H1 (cell line): ENCODE results near the gene OR2A2. TPM values are rescaled to one million over a fixed set of nuclear protein-coding genes. Genes with fewer than 3 reads are reported as not detected.

Experiments
- CTCF ChIA-PET: fragments of 300-600 bp; sonication (Branson Sonifier 250); formaldehyde crosslinking; loops from one replicate; lab custom pipeline; 2021; ENCODE audit not compliant: partially characterized antibody; lab: Charles Lee
- POLR2A ChIA-PET: fragments of 300-600 bp; sonication (Branson Sonifier 250); formaldehyde crosslinking; loops from one replicate; lab custom pipeline; 2021; ENCODE audit warnings: inconsistent platforms; ENCODE audit not compliant: partially characterized antibody; lab: Charles Lee
- DNase-seq, 2 experiments: peaks; one replicate each; pipeline versions ENCODE4 v3.0.0 to v3.0.0-alpha.2; 2010 to 2022; ENCODE audit warnings: low spot score in 2 of 2, low read depth in 1 of 2, mixed read lengths in 1 of 2
- FAIRE-seq: peaks from 2 replicates; lab custom pipeline; 2011; peaks lifted over from hg19 to GRCh38; lab: Jason Lieb, UNC
- H2AFZ ChIP-seq: 2 replicates; pipeline ENCODE4 v1.8.1; 2012; ENCODE audit warnings: low read length, inconsistent platforms
- H2AK5ac ChIP-seq: 2 replicates; pipeline ENCODE4 v1.6.1; 2013; ENCODE audit warnings: low read depth, low read length
- H2BK120ac ChIP-seq: replicated peaks from 2 replicates; pipeline ENCODE3; 2013; ENCODE audit warnings: low read depth, low read length, inconsistent platforms
- H2BK12ac ChIP-seq: 2 replicates; pipeline ENCODE4 v1.6.1; 2013; ENCODE audit warnings: low read depth, low read length
- H2BK15ac ChIP-seq: 2 replicates; pipeline ENCODE4 v1.6.1; 2013; ENCODE audit warnings: low read length
- H2BK20ac ChIP-seq: 2 replicates; pipeline ENCODE4 v1.6.1; 2013; ENCODE audit warnings: low read length
- H2BK5ac ChIP-seq: 2 replicates; pipeline ENCODE4 v1.6.1; 2013; ENCODE audit warnings: low read depth, low read length
- H3K14ac ChIP-seq: 2 replicates; pipeline ENCODE4 v1.6.1; 2013; ENCODE audit warnings: inconsistent platforms; ENCODE audit not compliant: insufficient read length
- H3K18ac ChIP-seq: 2 replicates; pipeline ENCODE4 v1.6.1; 2013; ENCODE audit warnings: low read length; ENCODE audit errors: extremely low read depth
- H3K23ac ChIP-seq: 2 replicates; pipeline ENCODE4 v1.6.1; 2013; ENCODE audit warnings: inconsistent platforms; ENCODE audit not compliant: insufficient read length
- H3K23me2 ChIP-seq: 2 replicates; pipeline ENCODE4 v1.6.1; 2013; ENCODE audit warnings: low read depth, low read length
- H3K27ac ChIP-seq: 2 replicates; pipeline ENCODE4 v1.6.1; 2011; ENCODE audit warnings: low read depth, low read length, inconsistent platforms
- H3K27me3 ChIP-seq, 4 experiments: replicated peaks in 1 of 4; 1 replicate in 1 of 4; 2 replicates in 3 of 4; pipeline versions ENCODE4 v1.6.1 to v1.8.1; 2011 to 2013; ENCODE audit warnings: low read length in 3 of 4, mild to moderate bottlenecking in 3 of 4, inconsistent platforms in 2 of 4, mixed read lengths in 2 of 4, moderate library complexity in 1 of 4; ENCODE audit not compliant: control insufficient read depth in 3 of 4, insufficient read depth in 3 of 4; ENCODE audit errors: extremely low read depth in 1 of 4
- H3K36me3 ChIP-seq, 4 experiments: 2 replicates each; pipeline versions ENCODE4 v1.6.1 to v1.8.1; 2011 to 2013; ENCODE audit warnings: mild to moderate bottlenecking in 4 of 4, low read length in 3 of 4, moderate library complexity in 2 of 4, control low read depth in 1 of 4, inconsistent platforms in 1 of 4; ENCODE audit not compliant: insufficient read depth in 4 of 4, control insufficient read depth in 2 of 4
- H3K4ac ChIP-seq: replicated peaks from 2 replicates; pipeline ENCODE3; 2013; ENCODE audit warnings: low read length, low read depth, mixed read lengths, inconsistent platforms; ENCODE audit not compliant: insufficient read length
- H3K4me1 ChIP-seq, 4 experiments: replicated peaks in 1 of 4; 1 replicate in 1 of 4; 2 replicates in 3 of 4; pipeline versions ENCODE4 v1.6.1 to v1.8.1; 2011 to 2013; ENCODE audit warnings: low read length in 3 of 4, inconsistent platforms in 2 of 4, mixed read lengths in 1 of 4; ENCODE audit not compliant: insufficient read depth in 4 of 4, control insufficient read depth in 3 of 4
- H3K4me2 ChIP-seq, 2 experiments: 2 replicates each; pipeline versions ENCODE4 v1.6.1 to v1.8.1; 2011 to 2013; ENCODE audit warnings: low read depth in 2 of 2, low read length in 2 of 2, control low read depth in 1 of 2, inconsistent platforms in 1 of 2, mild to moderate bottlenecking in 1 of 2; ENCODE audit not compliant: insufficient read depth in 1 of 2
- H3K4me3 ChIP-seq, 4 experiments: fragments of 200-600, 300-600 bp in 1 of 4; sonication (generic), shearing (Covaris generic), sonication (Bioruptor Twin) in 1 of 4; 2 replicates each; pipeline versions ENCODE4 v1.5.1 to v1.8.1; 2011 to 2016; ENCODE audit warnings: low read length in 4 of 4, low read depth in 3 of 4, control low read depth in 2 of 4, inconsistent platforms in 2 of 4, mild to moderate bottlenecking in 2 of 4, mixed read lengths in 1 of 4, moderate library complexity in 1 of 4; ENCODE audit not compliant: insufficient read depth in 2 of 4; ENCODE audit errors: extremely low read depth in 1 of 4
- H3K56ac ChIP-seq: replicated peaks from 2 replicates; pipeline ENCODE3; 2013; ENCODE audit warnings: low read depth, mild to moderate bottlenecking, mixed read lengths, low read length, inconsistent platforms; ENCODE audit not compliant: insufficient read length
- H3K79me1 ChIP-seq: 2 replicates; pipeline ENCODE4 v1.6.1; 2013; ENCODE audit warnings: low read depth, low read length, control low read depth
- H3K79me2 ChIP-seq, 2 experiments: 2 replicates each; pipeline versions ENCODE4 v1.6.1 to v1.8.1; 2012 to 2013; ENCODE audit warnings: low read length in 2 of 2, mild to moderate bottlenecking in 2 of 2, inconsistent platforms in 1 of 2; ENCODE audit not compliant: insufficient read depth in 2 of 2, control insufficient read depth in 1 of 2
- H3K9ac ChIP-seq, 4 experiments: replicated peaks in 1 of 4; 1 replicate in 1 of 4; 2 replicates in 3 of 4; pipeline versions ENCODE4 v1.6.1 to v1.8.1; 2011 to 2013; ENCODE audit warnings: low read depth in 3 of 4, low read length in 3 of 4, control low read depth in 2 of 4, mild to moderate bottlenecking in 2 of 4, moderate library complexity in 2 of 4, inconsistent platforms in 1 of 4; ENCODE audit errors: extremely low read depth in 1 of 4
- H3K9me3 ChIP-seq, 2 experiments: 2 replicates each; pipeline versions ENCODE4 v1.6.1 to v1.8.1; 2012 to 2013; ENCODE audit warnings: mild to moderate bottlenecking in 2 of 2, moderate library complexity in 2 of 2, control low read depth in 1 of 2, inconsistent platforms in 1 of 2, low read depth in 1 of 2, low read length in 1 of 2, mixed read lengths in 1 of 2; ENCODE audit not compliant: insufficient read depth in 2 of 2
- H4K20me1 ChIP-seq, 2 experiments: replicated peaks in 1 of 2; 2 replicates each; pipeline versions ENCODE3 to v1.8.1; 2011 to 2013; ENCODE audit warnings: inconsistent platforms in 2 of 2, low read length in 2 of 2, mild to moderate bottlenecking in 1 of 2; ENCODE audit not compliant: insufficient read depth in 2 of 2, control insufficient read depth in 1 of 2
- H4K5ac ChIP-seq: 2 replicates; pipeline ENCODE4 v1.6.1; 2013; ENCODE audit warnings: low read length, low read depth, mixed read lengths, inconsistent platforms; ENCODE audit not compliant: insufficient read length
- H4K8ac ChIP-seq: 2 replicates; pipeline ENCODE4 v1.8.0; 2013; ENCODE audit warnings: mild to moderate bottlenecking, moderate library complexity, low read length, inconsistent platforms; ENCODE audit not compliant: insufficient read depth; ENCODE audit errors: extremely low read depth
- H4K91ac ChIP-seq: replicated peaks from 2 replicates; pipeline ENCODE3; 2013; ENCODE audit warnings: low read length, mixed read lengths, inconsistent platforms; ENCODE audit not compliant: insufficient read length
- whole genome bisulfite sequencing, 2 experiments: shearing (Covaris generic) in 1 of 2; methylation state at CpG; one replicate each; pipeline versions ENCODE4 v1.1.6 to v1.1.7; 2013 to 2015; ENCODE audit warnings: low lambda C conversion rate in 2 of 2, mixed read lengths in 2 of 2, inconsistent platforms in 1 of 2, low coverage in 1 of 2, missing lambda C conversion rate in 1 of 2; ENCODE audit not compliant: insufficient replicate concordance in 2 of 2, insufficient coverage in 1 of 2, insufficient read length in 1 of 2; ENCODE audit errors: extremely low coverage in 1 of 2, missing lambda C conversion rate in 1 of 2; 5-methylcytosine and 5-hydroxymethylcytosine counted together
- polyA plus RNA-seq, 7 experiments: library from polyadenylated mRNA; depleted of rRNA in 3 of 7; stranded (reverse) in 5 of 7; unstranded in 2 of 7; fragments of >200 nt in 5 of 7; fragments of 200-250 nt in 2 of 7; gene quantifications; 1 replicate in 5 of 7; 2 replicates in 1 of 7; 4 replicates in 1 of 7; pipeline versions ENCODE4 v1.2.1 to v1.2.3, GENCODE V29; 2011 to 2013; ENCODE audit warnings: missing spikeins in 2 of 7, mixed read lengths in 2 of 7
- total RNA-seq: library from RNA; stranded (reverse); fragmentation: NEBNext Ultra II Directional; extraction: Animal tissue kit (Norgen Biotek cat#: 25700); gene quantifications from 2 replicates; pipeline ENCODE4 v1.2.1, GENCODE V29; 2021
- TF ChIP-seq, protein P1 (sequence below): IDR thresholded peaks from 2 replicates; pipeline ENCODE4 v1.6.1; 2012; ENCODE audit warnings: inconsistent platforms
- TF ChIP-seq, protein P2 (sequence below): IDR thresholded peaks from 2 replicates; pipeline ENCODE4 v1.6.1; 2011; ENCODE audit warnings: low read length, improper control_type of control experiment

OR2A2 gene
- total and polyA plus RNA-seq, 2 of the 8 experiments (the other 6 are each of a cell fraction or from before 2014, with no cell fraction given): not detected

DNA sequence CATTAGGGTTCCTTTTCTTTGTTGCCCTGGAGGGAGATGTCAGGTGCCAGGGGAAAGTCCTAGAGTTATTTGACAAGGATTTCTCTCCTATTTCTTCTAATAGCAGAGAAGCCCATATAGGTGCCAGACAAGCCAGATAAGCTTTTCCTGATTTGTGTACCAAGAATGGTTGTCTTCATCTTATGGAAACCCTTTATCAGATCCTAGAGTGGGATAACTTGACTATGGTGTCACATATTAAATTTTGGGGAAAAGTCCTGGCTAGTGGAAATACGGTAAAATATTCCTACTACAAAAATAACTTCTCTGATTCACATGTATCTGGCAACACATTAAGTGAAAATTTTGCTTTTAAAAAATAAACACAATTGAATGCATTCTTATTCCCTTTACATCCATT, 22.2 kb upstream of the OR2A2 start:
- H4K8ac ChIP-seq: no peak overlapping the region
- H2AFZ ChIP-seq: no peak overlapping the region
- H3K23me2 ChIP-seq: no peaks in the 10 kb centered on the region
- H3K79me1 ChIP-seq: no peaks in the 10 kb centered on the region
- H3K14ac ChIP-seq: no peak overlapping the region
- no peak overlapping the region for H3K27ac ChIP-seq
- H3K4me2 ChIP-seq: no peak overlapping the region
- H3K23ac ChIP-seq: no peak overlapping the region
- no peaks in the 10 kb centered on the region for H4K20me1 ChIP-seq
- H4K5ac ChIP-seq: no peak overlapping the region
- no peak overlapping the region for H4K91ac ChIP-seq
- no peaks in the 10 kb centered on the region for H3K27me3 ChIP-seq
- no peak overlapping the region for H2BK12ac ChIP-seq
- ChIA-PET POLR2A (no interaction called here), CTCF (interaction anchor here (1.3 kb wide), 1 partner anchor 24 kb away, joined by 4 read pairs; no protein-coding TSS in a partner anchor)
- no peak overlapping the region for H2BK15ac ChIP-seq
- WGBS, 2 experiments: 85% methylated on average over 1 of the region's 1 CpG; no CpG with 5 or more reads in 1 of the 2 experiments
- no peaks in the 10 kb centered on the region for H3K36me3 ChIP-seq
- no peak overlapping the region for H3K9ac ChIP-seq
- no peak overlapping the region for H3K4ac ChIP-seq
- no peak overlapping the region for H3K18ac ChIP-seq
- no peak overlapping the region for H2BK120ac ChIP-seq
- no peaks in the 10 kb centered on the region for H3K4me1 ChIP-seq
- H3K4me3 ChIP-seq: no peak overlapping the region
- no peak overlapping the region for H2BK5ac ChIP-seq
- FAIRE-seq (no peak), DNase-seq (no peak)
- H3K56ac ChIP-seq: no peak overlapping the region
- H2BK20ac ChIP-seq: no peak overlapping the region
- no peaks in the 10 kb centered on the region for H3K79me2 ChIP-seq
- no peaks in the 10 kb centered on the region for H3K9me3 ChIP-seq
- H2AK5ac ChIP-seq: no peak overlapping the region
- TF ChIP-seq, protein P1, sequence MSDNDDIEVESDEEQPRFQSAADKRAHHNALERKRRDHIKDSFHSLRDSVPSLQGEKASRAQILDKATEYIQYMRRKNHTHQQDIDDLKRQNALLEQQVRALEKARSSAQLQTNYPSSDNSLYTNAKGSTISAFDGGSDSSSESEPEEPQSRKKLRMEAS: no peak
- TF ChIP-seq, protein P2, sequence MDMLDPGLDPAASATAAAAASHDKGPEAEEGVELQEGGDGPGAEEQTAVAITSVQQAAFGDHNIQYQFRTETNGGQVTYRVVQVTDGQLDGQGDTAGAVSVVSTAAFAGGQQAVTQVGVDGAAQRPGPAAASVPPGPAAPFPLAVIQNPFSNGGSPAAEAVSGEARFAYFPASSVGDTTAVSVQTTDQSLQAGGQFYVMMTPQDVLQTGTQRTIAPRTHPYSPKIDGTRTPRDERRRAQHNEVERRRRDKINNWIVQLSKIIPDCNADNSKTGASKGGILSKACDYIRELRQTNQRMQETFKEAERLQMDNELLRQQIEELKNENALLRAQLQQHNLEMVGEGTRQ: no peak
